HepG2 (cell line): ENCODE measurements around the gene ABCB9. TPM values are rescaled to one million over a fixed set of nuclear protein-coding genes. Genes with fewer than 3 reads are reported as not detected.

Experiments used
- ATF3 ChIP-seq: sonication (generic); formaldehyde crosslinking; IDR thresholded peaks from 2 replicates; pipeline ENCODE4 v1.4.0; 2020; ENCODE audit warnings: missing genetic modification reagents
- ATM ChIP-seq: fragments of 450-650 bp; IDR thresholded peaks from 2 replicates; pipeline ENCODE4 v1.7.1; 2017; ENCODE audit warnings: mild to moderate bottlenecking, borderline replicate concordance
- ELK4 ChIP-seq: sonication (generic); formaldehyde crosslinking; IDR thresholded peaks from 2 replicates; pipeline ENCODE4 v1.9.0; 2021; ENCODE audit warnings: missing genetic modification reagents, borderline replicate concordance
- HMG20B ChIP-seq: conservative IDR thresholded peaks from 2 replicates; pipeline ENCODE4 v1.6.1; 2016; ENCODE audit warnings: missing genetic modification reagents, missing compliant biosample characterization
- KLF16 ChIP-seq, 2 experiments: sonication (generic) in 1 of 2; formaldehyde crosslinking in 1 of 2; IDR thresholded peaks; 2 replicates each; pipeline versions ENCODE4 v1.6.1 to v1.8.0; 2016 to 2023; ENCODE audit warnings: missing genetic modification reagents in 2 of 2, missing compliant biosample characterization in 1 of 2
- MAX ChIP-seq: IDR thresholded peaks from 2 replicates; pipeline ENCODE4 v1.6.1; 2012; ENCODE audit warnings: inconsistent platforms
- MLX ChIP-seq: IDR thresholded peaks from 2 replicates; pipeline ENCODE4 v1.6.1; 2016
- MXD4 ChIP-seq: IDR thresholded peaks from 2 replicates; pipeline ENCODE4 v1.6.1; 2016; ENCODE audit warnings: mild to moderate bottlenecking, missing biosample characterization, missing genetic modification reagents
- RARG ChIP-seq: sonication (generic); formaldehyde crosslinking; IDR thresholded peaks from 2 replicates; pipeline ENCODE4 v1.4.0; 2020; ENCODE audit warnings: low read depth, mild to moderate bottlenecking, missing genetic modification reagents
- TBX2 ChIP-seq: sonication (generic); formaldehyde crosslinking; IDR thresholded peaks from 2 replicates; pipeline ENCODE4 v1.5.0; 2020; ENCODE audit warnings: missing genetic modification reagents, mild to moderate bottlenecking, borderline replicate concordance
- ZBTB25 ChIP-seq: IDR thresholded peaks from 2 replicates; pipeline ENCODE4 v1.6.1; 2018; ENCODE audit warnings: missing genetic modification reagents
- ZEB1 ChIP-seq: IDR thresholded peaks from 2 replicates; pipeline ENCODE4 v1.6.1; 2012; ENCODE audit warnings: mild to moderate bottlenecking, low read depth, inconsistent platforms; ENCODE audit not compliant: insufficient replicate concordance
- ZNF260 ChIP-seq: sonication (generic); formaldehyde crosslinking; IDR thresholded peaks from 2 replicates; pipeline ENCODE4 v1.4.0; 2020; ENCODE audit warnings: missing genetic modification reagents, low read depth, mild to moderate bottlenecking, borderline replicate concordance
- ZNF33B ChIP-seq: sonication (generic); formaldehyde crosslinking; IDR thresholded peaks from 2 replicates; pipeline ENCODE4 v1.5.1; 2020; ENCODE audit warnings: mild to moderate bottlenecking, missing genetic modification reagents
- ZNF431 ChIP-seq: sonication (generic); formaldehyde crosslinking; IDR thresholded peaks from 2 replicates; pipeline ENCODE4 v1.9.0; 2022; ENCODE audit warnings: missing genetic modification reagents, low read depth, mild to moderate bottlenecking, borderline replicate concordance
- ZNF501 ChIP-seq: sonication (generic); formaldehyde crosslinking; IDR thresholded peaks from 2 replicates; pipeline ENCODE4 v1.5.1; 2020; ENCODE audit warnings: mild to moderate bottlenecking, moderate library complexity, missing genetic modification reagents
- ZNF547 ChIP-seq: sonication (generic); formaldehyde crosslinking; IDR thresholded peaks from 2 replicates; pipeline ENCODE4 v1.5.1; 2020; ENCODE audit warnings: mild to moderate bottlenecking, missing genetic modification reagents
- polyA plus RNA-seq, 8 experiments: library from polyadenylated mRNA; depleted of rRNA in 3 of 8; stranded (reverse) in 7 of 8; unstranded in 1 of 8; fragments of >200 nt; fragmentation: Illumina TruSeq in 4 of 8; extraction: Trizol in 4 of 8; gene quantifications; 2 replicates each; pipeline versions ENCODE4 v1.2.1 to v1.2.3, GENCODE V29; 2011 to 2016; ENCODE audit warnings: low read depth in 4 of 8, missing spikeins in 1 of 8, mixed read lengths in 1 of 8; ENCODE audit not compliant: insufficient read depth in 1 of 8
- total RNA-seq, 5 experiments: library from RNA; depleted of rRNA; stranded (reverse); fragments of >200 nt; fragmentation: Illumina TruSeq; extraction: Trizol; gene quantifications; 2 replicates each; pipeline ENCODE4 v1.2.3, GENCODE V29; 2016; ENCODE audit warnings: low read depth in 1 of 5
- TF ChIP-seq, protein P1 (sequence below): IDR thresholded peaks from 2 replicates; pipeline ENCODE4 v1.4.0; 2020; ENCODE audit warnings: mild to moderate bottlenecking, missing genetic modification reagents
- TF ChIP-seq, protein P2 (sequence below): sonication (generic); formaldehyde crosslinking; IDR thresholded peaks from 2 replicates; pipeline ENCODE4 v1.5.1; 2020; ENCODE audit warnings: mild to moderate bottlenecking, moderate library complexity, missing genetic modification reagents

Gene ABCB9
- total and polyA plus RNA-seq, 2 of the 13 experiments (the other 11 are each of a cell fraction or from before 2014, with no cell fraction given), result 5.1 to 6.0 TPM

DNA sequence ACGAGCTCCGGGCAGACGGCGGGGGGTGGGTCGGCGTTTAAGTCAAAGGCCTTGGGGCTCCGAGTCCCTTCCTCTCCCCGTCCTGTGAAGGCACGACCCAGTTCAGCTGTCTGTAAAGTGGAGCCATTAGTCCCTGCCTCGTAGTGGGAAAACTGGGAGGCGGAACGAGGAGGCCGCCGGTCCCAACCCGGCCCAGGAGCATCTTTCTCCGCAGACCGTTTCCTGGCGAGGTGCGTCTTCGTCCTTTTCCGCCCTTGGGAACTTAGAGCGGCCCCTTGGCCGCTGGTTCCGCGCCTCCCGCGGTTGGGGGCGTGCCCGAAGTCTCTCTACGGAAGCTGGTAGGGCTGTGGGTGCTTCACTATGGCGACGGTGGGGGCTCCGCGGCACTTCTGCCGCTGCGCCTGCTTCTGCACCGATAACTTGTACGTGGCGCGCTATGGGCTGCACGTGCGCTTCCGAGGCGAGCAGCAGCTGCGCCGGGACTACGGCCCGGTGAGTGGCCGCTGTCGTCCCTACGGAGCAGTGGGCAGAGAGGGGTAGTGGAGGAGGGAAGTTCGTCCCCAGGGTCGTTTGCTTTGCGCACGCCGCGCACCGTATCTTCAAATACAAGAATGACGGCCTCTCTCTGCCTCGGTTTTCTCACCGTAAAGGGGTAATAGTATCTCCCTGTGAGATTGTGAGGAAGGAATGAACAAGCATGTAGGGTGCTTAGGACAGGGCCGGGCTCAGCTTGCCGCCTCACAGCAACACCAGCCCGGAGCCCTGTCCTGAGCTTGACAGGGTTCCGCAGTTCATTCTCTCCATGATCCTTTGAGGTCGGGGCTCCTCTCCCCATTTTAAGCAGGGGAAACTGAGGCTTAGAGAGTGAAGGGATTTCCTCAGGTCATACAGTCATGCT lies 8.9 kb upstream of the ABCB9 start, which contains the start of gene OGFOD2 (continued):
- TF ChIP-seq ZBTB25 (CRISPR knock-in tag) (no peak), ELK4 (CRISPR knock-in tag) (no peak), TBX2 (CRISPR knock-in tag) (peak; percentile 1; the same call in 1 of the 2 replicates), ATF3 (CRISPR knock-in tag) (no peak), KLF16 (CRISPR knock-in tag; IDR thresholded peaks at IDR 0.05) (no peak; a peak in 1 of 4 replicates), ZEB1 (peak; percentile 27), MXD4 (CRISPR knock-in tag) (no peak; the same call in 1 of the 2 replicates), RARG (CRISPR knock-in tag) (no peak), HMG20B (CRISPR knock-in tag) (no peak), ATM (no peak), ZNF501 (CRISPR knock-in tag) (peak; percentile 85), MAX (peak; percentile 39; the same call in 1 of the 2 replicates), MLX (CRISPR knock-in tag) (no peak), ZNF431 (CRISPR knock-in tag) (no peak), ZNF33B (CRISPR knock-in tag) (no peak), ZNF547 (CRISPR knock-in tag) (no peak), ZNF260 (CRISPR knock-in tag) (no peak)
- TF ChIP-seq, protein P1, sequence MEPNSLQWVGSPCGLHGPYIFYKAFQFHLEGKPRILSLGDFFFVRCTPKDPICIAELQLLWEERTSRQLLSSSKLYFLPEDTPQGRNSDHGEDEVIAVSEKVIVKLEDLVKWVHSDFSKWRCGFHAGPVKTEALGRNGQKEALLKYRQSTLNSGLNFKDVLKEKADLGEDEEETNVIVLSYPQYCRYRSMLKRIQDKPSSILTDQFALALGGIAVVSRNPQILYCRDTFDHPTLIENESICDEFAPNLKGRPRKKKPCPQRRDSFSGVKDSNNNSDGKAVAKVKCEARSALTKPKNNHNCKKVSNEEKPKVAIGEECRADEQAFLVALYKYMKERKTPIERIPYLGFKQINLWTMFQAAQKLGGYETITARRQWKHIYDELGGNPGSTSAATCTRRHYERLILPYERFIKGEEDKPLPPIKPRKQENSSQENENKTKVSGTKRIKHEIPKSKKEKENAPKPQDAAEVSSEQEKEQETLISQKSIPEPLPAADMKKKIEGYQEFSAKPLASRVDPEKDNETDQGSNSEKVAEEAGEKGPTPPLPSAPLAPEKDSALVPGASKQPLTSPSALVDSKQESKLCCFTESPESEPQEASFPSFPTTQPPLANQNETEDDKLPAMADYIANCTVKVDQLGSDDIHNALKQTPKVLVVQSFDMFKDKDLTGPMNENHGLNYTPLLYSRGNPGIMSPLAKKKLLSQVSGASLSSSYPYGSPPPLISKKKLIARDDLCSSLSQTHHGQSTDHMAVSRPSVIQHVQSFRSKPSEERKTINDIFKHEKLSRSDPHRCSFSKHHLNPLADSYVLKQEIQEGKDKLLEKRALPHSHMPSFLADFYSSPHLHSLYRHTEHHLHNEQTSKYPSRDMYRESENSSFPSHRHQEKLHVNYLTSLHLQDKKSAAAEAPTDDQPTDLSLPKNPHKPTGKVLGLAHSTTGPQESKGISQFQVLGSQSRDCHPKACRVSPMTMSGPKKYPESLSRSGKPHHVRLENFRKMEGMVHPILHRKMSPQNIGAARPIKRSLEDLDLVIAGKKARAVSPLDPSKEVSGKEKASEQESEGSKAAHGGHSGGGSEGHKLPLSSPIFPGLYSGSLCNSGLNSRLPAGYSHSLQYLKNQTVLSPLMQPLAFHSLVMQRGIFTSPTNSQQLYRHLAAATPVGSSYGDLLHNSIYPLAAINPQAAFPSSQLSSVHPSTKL (CRISPR knock-in tag), result no peak; the same call in 1 of the 2 replicates
- TF ChIP-seq, protein P2, sequence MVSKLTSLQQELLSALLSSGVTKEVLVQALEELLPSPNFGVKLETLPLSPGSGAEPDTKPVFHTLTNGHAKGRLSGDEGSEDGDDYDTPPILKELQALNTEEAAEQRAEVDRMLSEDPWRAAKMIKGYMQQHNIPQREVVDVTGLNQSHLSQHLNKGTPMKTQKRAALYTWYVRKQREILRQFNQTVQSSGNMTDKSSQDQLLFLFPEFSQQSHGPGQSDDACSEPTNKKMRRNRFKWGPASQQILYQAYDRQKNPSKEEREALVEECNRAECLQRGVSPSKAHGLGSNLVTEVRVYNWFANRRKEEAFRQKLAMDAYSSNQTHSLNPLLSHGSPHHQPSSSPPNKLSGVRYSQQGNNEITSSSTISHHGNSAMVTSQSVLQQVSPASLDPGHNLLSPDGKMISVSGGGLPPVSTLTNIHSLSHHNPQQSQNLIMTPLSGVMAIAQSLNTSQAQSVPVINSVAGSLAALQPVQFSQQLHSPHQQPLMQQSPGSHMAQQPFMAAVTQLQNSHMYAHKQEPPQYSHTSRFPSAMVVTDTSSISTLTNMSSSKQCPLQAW (CRISPR knock-in tag), result peak; percentile 51; the same call in 1 of the 2 replicates
